H1 (cell line): ENCODE measurements around the gene ARHGAP5. TPM values are rescaled to one million over a fixed set of nuclear protein-coding genes. Genes with fewer than 3 reads are reported as not detected.

Experiments
- MAFK ChIP-seq: IDR thresholded peaks from 2 replicates; pipeline ENCODE4 v1.6.1; 2012; ENCODE audit warnings: low read depth, mild to moderate bottlenecking, improper control_type of control experiment, low read length
- polyA plus RNA-seq, 7 experiments: library from polyadenylated mRNA; depleted of rRNA in 3 of 7; stranded (reverse) in 5 of 7; unstranded in 2 of 7; fragments of >200 nt in 5 of 7; fragments of 200-250 nt in 2 of 7; gene quantifications; 1 replicate in 5 of 7; 2 replicates in 1 of 7; 4 replicates in 1 of 7; pipeline versions ENCODE4 v1.2.1 to v1.2.3, GENCODE V29; 2011 to 2013; ENCODE audit warnings: missing spikeins in 2 of 7, mixed read lengths in 2 of 7
- total RNA-seq: library from RNA; stranded (reverse); fragmentation: NEBNext Ultra II Directional; extraction: Animal tissue kit (Norgen Biotek cat#: 25700); gene quantifications from 2 replicates; pipeline ENCODE4 v1.2.1, GENCODE V29; 2021
- TF ChIP-seq, protein P1 (sequence below): fragments of 300-600 bp; sonication (generic); IDR thresholded peaks from 2 replicates; pipeline ENCODE4 v1.7.1; 2012; ENCODE audit warnings: low read length, moderate library complexity, mild to moderate bottlenecking, inconsistent platforms; ENCODE audit not compliant: insufficient replicate concordance

Gene ARHGAP5
- total and polyA plus RNA-seq, 2 of the 8 experiments (the other 6 are each of a cell fraction or from before 2014, with no cell fraction given) = 7.8 to 77.3 TPM

DNA sequence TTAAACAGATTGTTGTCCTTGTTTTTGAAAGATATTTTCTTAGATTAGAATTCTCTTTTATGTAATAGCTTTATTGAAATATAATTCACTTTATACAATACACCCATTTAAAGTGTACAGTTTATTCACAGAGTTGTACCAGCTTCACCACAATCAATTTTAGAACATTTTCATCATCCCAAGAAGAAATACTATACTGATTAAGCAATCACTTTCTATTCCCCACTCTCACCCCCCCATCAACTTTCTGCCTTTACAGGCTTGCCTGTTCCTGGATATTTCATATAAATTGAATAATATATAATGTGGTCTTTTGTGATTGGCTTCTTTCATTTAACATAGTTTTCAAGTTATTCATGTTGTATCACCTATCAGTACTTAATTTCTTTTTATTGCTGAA lies 44.4 kb downstream of the ARHGAP5 start (continued):
- TF ChIP-seq, protein P1, sequence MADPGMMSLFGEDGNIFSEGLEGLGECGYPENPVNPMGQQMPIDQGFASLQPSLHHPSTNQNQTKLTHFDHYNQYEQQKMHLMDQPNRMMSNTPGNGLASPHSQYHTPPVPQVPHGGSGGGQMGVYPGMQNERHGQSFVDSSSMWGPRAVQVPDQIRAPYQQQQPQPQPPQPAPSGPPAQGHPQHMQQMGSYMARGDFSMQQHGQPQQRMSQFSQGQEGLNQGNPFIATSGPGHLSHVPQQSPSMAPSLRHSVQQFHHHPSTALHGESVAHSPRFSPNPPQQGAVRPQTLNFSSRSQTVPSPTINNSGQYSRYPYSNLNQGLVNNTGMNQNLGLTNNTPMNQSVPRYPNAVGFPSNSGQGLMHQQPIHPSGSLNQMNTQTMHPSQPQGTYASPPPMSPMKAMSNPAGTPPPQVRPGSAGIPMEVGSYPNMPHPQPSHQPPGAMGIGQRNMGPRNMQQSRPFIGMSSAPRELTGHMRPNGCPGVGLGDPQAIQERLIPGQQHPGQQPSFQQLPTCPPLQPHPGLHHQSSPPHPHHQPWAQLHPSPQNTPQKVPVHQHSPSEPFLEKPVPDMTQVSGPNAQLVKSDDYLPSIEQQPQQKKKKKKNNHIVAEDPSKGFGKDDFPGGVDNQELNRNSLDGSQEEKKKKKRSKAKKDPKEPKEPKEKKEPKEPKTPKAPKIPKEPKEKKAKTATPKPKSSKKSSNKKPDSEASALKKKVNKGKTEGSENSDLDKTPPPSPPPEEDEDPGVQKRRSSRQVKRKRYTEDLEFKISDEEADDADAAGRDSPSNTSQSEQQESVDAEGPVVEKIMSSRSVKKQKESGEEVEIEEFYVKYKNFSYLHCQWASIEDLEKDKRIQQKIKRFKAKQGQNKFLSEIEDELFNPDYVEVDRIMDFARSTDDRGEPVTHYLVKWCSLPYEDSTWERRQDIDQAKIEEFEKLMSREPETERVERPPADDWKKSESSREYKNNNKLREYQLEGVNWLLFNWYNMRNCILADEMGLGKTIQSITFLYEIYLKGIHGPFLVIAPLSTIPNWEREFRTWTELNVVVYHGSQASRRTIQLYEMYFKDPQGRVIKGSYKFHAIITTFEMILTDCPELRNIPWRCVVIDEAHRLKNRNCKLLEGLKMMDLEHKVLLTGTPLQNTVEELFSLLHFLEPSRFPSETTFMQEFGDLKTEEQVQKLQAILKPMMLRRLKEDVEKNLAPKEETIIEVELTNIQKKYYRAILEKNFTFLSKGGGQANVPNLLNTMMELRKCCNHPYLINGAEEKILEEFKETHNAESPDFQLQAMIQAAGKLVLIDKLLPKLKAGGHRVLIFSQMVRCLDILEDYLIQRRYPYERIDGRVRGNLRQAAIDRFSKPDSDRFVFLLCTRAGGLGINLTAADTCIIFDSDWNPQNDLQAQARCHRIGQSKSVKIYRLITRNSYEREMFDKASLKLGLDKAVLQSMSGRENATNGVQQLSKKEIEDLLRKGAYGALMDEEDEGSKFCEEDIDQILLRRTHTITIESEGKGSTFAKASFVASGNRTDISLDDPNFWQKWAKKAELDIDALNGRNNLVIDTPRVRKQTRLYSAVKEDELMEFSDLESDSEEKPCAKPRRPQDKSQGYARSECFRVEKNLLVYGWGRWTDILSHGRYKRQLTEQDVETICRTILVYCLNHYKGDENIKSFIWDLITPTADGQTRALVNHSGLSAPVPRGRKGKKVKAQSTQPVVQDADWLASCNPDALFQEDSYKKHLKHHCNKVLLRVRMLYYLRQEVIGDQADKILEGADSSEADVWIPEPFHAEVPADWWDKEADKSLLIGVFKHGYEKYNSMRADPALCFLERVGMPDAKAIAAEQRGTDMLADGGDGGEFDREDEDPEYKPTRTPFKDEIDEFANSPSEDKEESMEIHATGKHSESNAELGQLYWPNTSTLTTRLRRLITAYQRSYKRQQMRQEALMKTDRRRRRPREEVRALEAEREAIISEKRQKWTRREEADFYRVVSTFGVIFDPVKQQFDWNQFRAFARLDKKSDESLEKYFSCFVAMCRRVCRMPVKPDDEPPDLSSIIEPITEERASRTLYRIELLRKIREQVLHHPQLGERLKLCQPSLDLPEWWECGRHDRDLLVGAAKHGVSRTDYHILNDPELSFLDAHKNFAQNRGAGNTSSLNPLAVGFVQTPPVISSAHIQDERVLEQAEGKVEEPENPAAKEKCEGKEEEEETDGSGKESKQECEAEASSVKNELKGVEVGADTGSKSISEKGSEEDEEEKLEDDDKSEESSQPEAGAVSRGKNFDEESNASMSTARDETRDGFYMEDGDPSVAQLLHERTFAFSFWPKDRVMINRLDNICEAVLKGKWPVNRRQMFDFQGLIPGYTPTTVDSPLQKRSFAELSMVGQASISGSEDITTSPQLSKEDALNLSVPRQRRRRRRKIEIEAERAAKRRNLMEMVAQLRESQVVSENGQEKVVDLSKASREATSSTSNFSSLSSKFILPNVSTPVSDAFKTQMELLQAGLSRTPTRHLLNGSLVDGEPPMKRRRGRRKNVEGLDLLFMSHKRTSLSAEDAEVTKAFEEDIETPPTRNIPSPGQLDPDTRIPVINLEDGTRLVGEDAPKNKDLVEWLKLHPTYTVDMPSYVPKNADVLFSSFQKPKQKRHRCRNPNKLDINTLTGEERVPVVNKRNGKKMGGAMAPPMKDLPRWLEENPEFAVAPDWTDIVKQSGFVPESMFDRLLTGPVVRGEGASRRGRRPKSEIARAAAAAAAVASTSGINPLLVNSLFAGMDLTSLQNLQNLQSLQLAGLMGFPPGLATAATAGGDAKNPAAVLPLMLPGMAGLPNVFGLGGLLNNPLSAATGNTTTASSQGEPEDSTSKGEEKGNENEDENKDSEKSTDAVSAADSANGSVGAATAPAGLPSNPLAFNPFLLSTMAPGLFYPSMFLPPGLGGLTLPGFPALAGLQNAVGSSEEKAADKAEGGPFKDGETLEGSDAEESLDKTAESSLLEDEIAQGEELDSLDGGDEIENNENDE = no peak
- no peak for TF ChIP-seq MAFK
